CD4-positive, CD25-positive, alpha-beta regulatory T cell (primary cell): ENCODE measurements around the gene CAND2. TPM values are rescaled to one million over a fixed set of nuclear protein-coding genes. Genes with fewer than 3 reads are reported as not detected.
"Not testable (repeated sequence)": the region's sequence is repeated elsewhere in the genome, so short reads cannot be mapped to it uniquely, and the experiment has no call there.

Experiments
- ATAC-seq, 2 donors: fragments of 150-1000 bp; cut with Tn5 transposase; one replicate each; pipeline ENCODE4 v1.10.0; 2021; ENCODE audit warnings: low read depth in 2 of 2, moderate number of reproducible peaks in 2 of 2, moderate library complexity in 1 of 2
- DNase-seq, 3 donors: peaks; one replicate each; pipeline versions ENCODE4 v3.0.0 to v3.0.0-alpha.2; 2012 to 2022; ENCODE audit warnings: mixed read lengths in 1 of 3
- H3K27ac ChIP-seq: one replicate; pipeline ENCODE4 v1.7.0; 2013; ENCODE audit warnings: mild to moderate bottlenecking, low read length; ENCODE audit not compliant: insufficient read depth, poor library complexity, severe bottlenecking
- H3K27me3 ChIP-seq: one replicate; pipeline ENCODE4 v1.7.0; 2013; ENCODE audit warnings: low read length; ENCODE audit not compliant: control insufficient read depth, insufficient read depth
- H3K36me3 ChIP-seq: one replicate; pipeline ENCODE4 v1.7.0; 2013; ENCODE audit warnings: mild to moderate bottlenecking, low read length, moderate library complexity; ENCODE audit not compliant: control insufficient read depth, insufficient read depth
- H3K4me1 ChIP-seq: 2 replicates; pipeline ENCODE4 v1.7.0; 2013; ENCODE audit warnings: mild to moderate bottlenecking, low read length; ENCODE audit not compliant: insufficient read depth, control insufficient read depth, poor library complexity, severe bottlenecking
- H3K4me3 ChIP-seq: one replicate; pipeline ENCODE4 v1.7.0; 2013; ENCODE audit warnings: low read depth, mild to moderate bottlenecking, low read length, moderate library complexity
- H3K9me3 ChIP-seq, 2 experiments: 1 replicate in 1 of 2; 2 replicates in 1 of 2; pipeline ENCODE4 v1.7.0; 2013; ENCODE audit warnings: low read length in 2 of 2, mild to moderate bottlenecking in 1 of 2, moderate library complexity in 1 of 2; ENCODE audit not compliant: control insufficient read depth in 2 of 2
- H3K27ac Mint-ChIP-seq, 3 donors: one replicate each; pipeline ENCODE4 v1.8.0; 2020 to 2022; ENCODE audit warnings: mild to moderate bottlenecking in 3 of 3, mixed read lengths in 3 of 3, moderate library complexity in 2 of 3
- H3K27me3 Mint-ChIP-seq: one replicate; pipeline ENCODE4 v1.8.0; 2022; ENCODE audit warnings: mild to moderate bottlenecking, mixed read lengths
- H3K36me3 Mint-ChIP-seq: one replicate; pipeline ENCODE4 v1.8.0; 2020; ENCODE audit warnings: mixed read lengths
- H3K4me1 Mint-ChIP-seq, 4 donors: one replicate each; pipeline ENCODE4 v1.8.0; 2020 to 2022; ENCODE audit warnings: mixed read lengths in 4 of 4, mild to moderate bottlenecking in 1 of 4
- H3K4me3 Mint-ChIP-seq, 4 donors: one replicate each; pipeline ENCODE4 v1.8.0; 2020 to 2022; ENCODE audit warnings: mild to moderate bottlenecking in 4 of 4, mixed read lengths in 4 of 4, moderate library complexity in 3 of 4
- H3K9me3 Mint-ChIP-seq, 7 donors: one replicate each; pipeline ENCODE4 v1.8.0; 2020 to 2022; ENCODE audit warnings: mixed read lengths in 7 of 7, mild to moderate bottlenecking in 3 of 7, moderate library complexity in 2 of 7
- polyA plus RNA-seq, 4 donors: library from polyadenylated mRNA; unstranded; fragments of 300-500 nt; fragmentation: Illumina TruSeq; gene quantifications; one replicate each; pipeline ENCODE4 v1.2.3, GENCODE V29; 2021
- total RNA-seq: library from RNA; stranded (reverse); gene quantifications from one replicate; pipeline ENCODE4 v1.2.3, GENCODE V29; 2022

CAND2 gene
- total and polyA plus RNA-seq, 5 donors from 2014 or later = 0.63 to 0.98 (median 0.76) TPM

DNA sequence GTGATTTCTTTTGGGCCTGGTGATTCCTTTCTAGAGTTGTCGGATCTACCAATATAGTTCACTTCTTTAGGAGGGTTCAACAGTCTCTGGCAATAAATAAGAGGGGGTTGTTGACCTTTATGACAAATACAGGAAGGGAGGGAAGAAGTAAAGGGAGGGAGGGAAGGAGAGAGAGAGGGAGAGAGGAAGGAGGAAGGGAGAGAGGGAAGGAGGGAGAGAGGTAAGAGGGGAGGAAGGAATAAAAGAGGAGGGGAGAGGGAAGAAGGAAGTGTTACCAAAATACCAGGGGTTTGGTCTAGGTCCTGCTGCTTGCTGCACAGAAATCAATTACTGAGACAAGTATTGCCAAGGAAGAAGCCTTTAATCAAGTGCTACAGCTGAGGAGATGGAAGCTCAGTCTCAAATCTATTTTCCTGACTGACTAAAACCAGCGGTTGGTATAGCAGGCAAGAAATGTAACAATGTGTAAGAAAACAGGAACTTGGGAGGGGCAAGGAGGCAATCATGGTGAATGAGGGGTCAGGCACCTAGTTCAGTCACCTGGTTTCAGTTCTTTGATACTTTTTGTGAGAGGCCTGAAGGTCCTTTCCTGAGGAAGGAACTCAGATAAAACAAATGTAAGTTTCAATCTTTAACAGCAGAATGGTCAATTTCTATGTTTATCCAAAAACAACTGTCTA, 23.3 kb upstream of the CAND2 start:
- Mint-ChIP-seq H3K27ac (no peak overlapping the region), H3K36me3 (no peaks in the 10 kb centered on the region), H3K4me1 (peaks cover 0 to 10% (median 5%) of the 10 kb centered on the region in 4 donors), H3K9me3 (peaks cover 0 to 4% (median 0%) of the 10 kb centered on the region in 7 donors), H3K4me3 (no peak overlapping the region), H3K27me3 (peaks cover 21% of the 10 kb centered on the region)
- H3K36me3 ChIP-seq = no peaks in the 10 kb centered on the region
- H3K27me3 ChIP-seq = peaks cover 2% of the 10 kb centered on the region
- H3K4me3 ChIP-seq = no peak overlapping the region
- H3K4me1 ChIP-seq = no peaks in the 10 kb centered on the region
- H3K27ac ChIP-seq = no peak overlapping the region
- no peaks in the 10 kb centered on the region for H3K9me3 ChIP-seq
- DNase-seq = peak in 1 of 3 donors; percentile 41
- ATAC-seq = no peak

DNA sequence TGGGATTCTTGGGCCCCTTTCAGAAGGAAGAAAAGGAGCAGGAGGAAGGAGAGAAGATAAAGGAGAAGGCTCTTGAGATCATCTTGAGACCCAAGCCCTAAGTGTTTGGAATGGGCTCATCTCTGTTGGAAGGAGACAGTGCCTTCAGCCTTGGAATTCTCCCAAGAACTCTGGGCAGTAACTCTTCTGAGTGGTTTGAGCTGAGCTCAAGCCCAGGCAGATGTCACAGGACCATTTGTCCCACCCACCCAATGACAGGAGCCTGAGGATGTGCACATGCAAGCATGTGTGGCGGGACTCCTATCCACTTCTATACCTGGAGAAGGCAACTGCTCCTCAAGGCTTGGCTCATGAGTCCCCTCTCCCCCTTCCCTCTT, 22.8 kb upstream of the CAND2 start:
- H3K27ac Mint-ChIP-seq = no peak overlapping the region
- Histone ChIP-seq H3K9me3 (no peaks in the 10 kb centered on the region), H3K4me1 (no peaks in the 10 kb centered on the region), H3K4me3 (no peak overlapping the region), H3K27ac (no peak overlapping the region), H3K36me3 (no peaks in the 10 kb centered on the region), H3K27me3 (peaks cover 2% of the 10 kb centered on the region)
- no peaks in the 10 kb centered on the region for H3K36me3 Mint-ChIP-seq
- DNase-seq (no peak), ATAC-seq (no peak)
- peaks cover 0 to 10% (median 5%) of the 10 kb centered on the region in 4 donors for H3K4me1 Mint-ChIP-seq
- H3K27me3 Mint-ChIP-seq = peaks cover 21% of the 10 kb centered on the region
- H3K4me3 Mint-ChIP-seq = no peak overlapping the region
- peaks cover 0 to 4% (median 0%) of the 10 kb centered on the region in 7 donors for H3K9me3 Mint-ChIP-seq

DNA sequence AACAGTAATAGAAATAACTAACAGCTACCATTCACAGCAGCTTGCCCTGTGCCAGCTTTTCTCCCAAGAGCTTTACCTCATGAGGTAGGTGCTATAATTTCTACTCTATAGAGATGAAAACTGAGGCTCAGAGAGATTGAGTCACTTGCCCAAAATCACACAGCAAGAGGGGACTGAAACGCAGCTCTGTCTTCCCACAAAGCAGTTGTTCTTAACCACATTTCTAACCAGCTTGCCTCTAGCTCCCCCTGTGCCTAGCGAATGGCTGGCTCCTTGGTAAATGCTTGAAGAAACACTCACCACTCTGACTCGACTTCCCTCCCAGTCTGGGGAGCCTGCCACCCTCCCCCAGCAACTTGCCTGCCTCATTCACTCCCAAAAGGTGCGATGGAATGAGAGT, 21.9 kb upstream of the CAND2 start:
- peaks cover 0 to 4% (median 0%) of the 10 kb centered on the region in 7 donors for H3K9me3 Mint-ChIP-seq
- H3K9me3 ChIP-seq = no peaks in the 10 kb centered on the region
- no peak overlapping the region for H3K4me3 Mint-ChIP-seq
- H3K27ac Mint-ChIP-seq = no peak overlapping the region
- no peak for DNase-seq
- H3K4me3 ChIP-seq = no peak overlapping the region
- H3K4me1 Mint-ChIP-seq = peaks cover 0 to 10% (median 5%) of the 10 kb centered on the region in 4 donors
- no peak overlapping the region for H3K27ac ChIP-seq
- peaks cover 21% of the 10 kb centered on the region for H3K27me3 Mint-ChIP-seq
- H3K36me3 ChIP-seq = no peaks in the 10 kb centered on the region
- no peaks in the 10 kb centered on the region for H3K36me3 Mint-ChIP-seq
- H3K27me3 ChIP-seq = peaks cover 2% of the 10 kb centered on the region
- ATAC-seq = no peak
- H3K4me1 ChIP-seq = no peaks in the 10 kb centered on the region

GRCh38 chr3:12775226-12775625, 21.3 kb upstream of the CAND2 start:
- H3K4me3 Mint-ChIP-seq = no peak overlapping the region
- Histone ChIP-seq H3K27ac (no peak overlapping the region), H3K4me1 (no peaks in the 10 kb centered on the region), H3K27me3 (peaks cover 2% of the 10 kb centered on the region), H3K4me3 (no peak overlapping the region), H3K36me3 (no peaks in the 10 kb centered on the region), H3K9me3 (no peaks in the 10 kb centered on the region)
- H3K9me3 Mint-ChIP-seq = peaks cover 0 to 4% (median 0%) of the 10 kb centered on the region in 7 donors
- ATAC-seq (no peak), DNase-seq (no peak)
- H3K36me3 Mint-ChIP-seq = no peaks in the 10 kb centered on the region
- no peak overlapping the region for H3K27ac Mint-ChIP-seq
- H3K27me3 Mint-ChIP-seq = peaks cover 21% of the 10 kb centered on the region
- H3K4me1 Mint-ChIP-seq = peaks cover 0 to 10% (median 5%) of the 10 kb centered on the region in 4 donors

GRCh38 chr3:12775970-12776369, 20.5 kb upstream of the CAND2 start:
- H3K36me3 ChIP-seq, H3K27ac Mint-ChIP-seq, H3K9me3 ChIP-seq, ATAC-seq, H3K36me3 Mint-ChIP-seq, H3K4me3 Mint-ChIP-seq, H3K9me3 Mint-ChIP-seq, H3K4me1 ChIP-seq, H3K27ac ChIP-seq, DNase-seq, H3K27me3 ChIP-seq, H3K4me3 ChIP-seq: not testable (repeated sequence)
- Mint-ChIP-seq H3K4me1 (peaks cover 0 to 10% (median 5%) of the 10 kb centered on the region in 4 donors), H3K27me3 (peaks cover 21% of the 10 kb centered on the region)

- no peaks in the 10 kb centered on the region for H3K36me3 Mint-ChIP-seq
- no peak overlapping the region for H3K4me3 ChIP-seq
- peaks cover 23% of the 10 kb centered on the region for H3K27me3 Mint-ChIP-seq
- no peaks in the 10 kb centered on the region for H3K9me3 ChIP-seq
- H3K36me3 ChIP-seq = no peaks in the 10 kb centered on the region
- ATAC-seq = no peak
- no peaks in the 10 kb centered on the region for H3K4me1 ChIP-seq
- H3K4me3 Mint-ChIP-seq = no peak overlapping the region
- peaks cover 4% of the 10 kb centered on the region for H3K27me3 ChIP-seq
- H3K4me1 Mint-ChIP-seq = peaks cover 0 to 10% (median 5%) of the 10 kb centered on the region in 4 donors
- H3K27ac Mint-ChIP-seq = no peak overlapping the region
- DNase-seq = no peak
- H3K27ac ChIP-seq = no peak overlapping the region
- peaks cover 0 to 4% (median 0%) of the 10 kb centered on the region in 7 donors for H3K9me3 Mint-ChIP-seq
These were observed 19.3 kb upstream of the CAND2 start for GRCh38 chr3:12777171-12777570.

- H3K27ac ChIP-seq = no peak overlapping the region
- H3K4me3 ChIP-seq = no peak overlapping the region
- no peaks in the 10 kb centered on the region for H3K4me1 ChIP-seq
- no peaks in the 10 kb centered on the region for H3K9me3 Mint-ChIP-seq
- H3K4me3 Mint-ChIP-seq = no peak overlapping the region
- no peaks in the 10 kb centered on the region for H3K36me3 ChIP-seq
- no peaks in the 10 kb centered on the region for H3K9me3 ChIP-seq
- H3K4me1 Mint-ChIP-seq = no peaks in the 10 kb centered on the region
- DNase-seq (no peak), ATAC-seq (no peak)
- H3K27ac Mint-ChIP-seq = no peak overlapping the region
- H3K27me3 ChIP-seq = peaks cover 7% of the 10 kb centered on the region
- H3K36me3 Mint-ChIP-seq = no peaks in the 10 kb centered on the region
- H3K27me3 Mint-ChIP-seq = peaks cover 28% of the 10 kb centered on the region
These were observed 15.7 kb upstream of the CAND2 start for GRCh38 chr3:12780751-12781150.

DNA sequence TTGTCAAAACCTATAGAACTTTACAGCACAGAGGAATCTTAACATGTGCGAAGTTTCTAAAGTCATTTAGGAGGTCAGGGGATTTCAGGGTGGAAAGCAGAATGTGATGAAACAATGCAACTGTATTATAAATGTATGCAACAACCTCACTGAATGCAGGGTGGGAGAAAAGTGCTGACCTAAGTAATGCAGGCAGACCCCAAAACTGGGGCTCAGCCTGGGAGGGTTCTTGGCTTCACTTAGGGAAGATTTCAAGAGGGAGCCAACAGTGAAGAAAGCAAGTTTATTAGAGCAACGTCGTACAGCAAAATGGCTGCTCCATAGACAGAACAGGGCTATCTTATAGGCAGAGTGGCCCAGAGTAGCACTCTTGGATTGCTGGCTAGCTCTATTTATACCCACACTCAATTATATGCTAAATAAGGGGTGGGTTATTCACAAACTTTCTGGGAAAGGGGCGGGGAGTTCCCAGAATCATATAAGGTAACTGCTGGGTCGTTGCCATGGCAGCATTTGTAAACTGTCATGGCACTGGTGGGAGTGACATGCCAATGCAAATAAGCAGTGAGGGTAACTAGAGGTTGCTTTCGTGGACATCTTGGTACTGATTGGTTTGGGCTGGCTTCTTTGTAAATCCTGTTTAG, 14.2 kb upstream of the CAND2 start:
- peak overlapping the region in 1 of 3 donors; percentile 30 for H3K27ac Mint-ChIP-seq
- H3K27ac ChIP-seq = no peak overlapping the region
- DNase-seq (peak in 1 of 3 donors; percentile 26), ATAC-seq (no peak)
- no peaks in the 10 kb centered on the region for H3K4me1 ChIP-seq
- H3K4me3 ChIP-seq = no peak overlapping the region
- H3K4me3 Mint-ChIP-seq = no peak overlapping the region
- no peaks in the 10 kb centered on the region for H3K4me1 Mint-ChIP-seq
- H3K36me3 ChIP-seq = no peaks in the 10 kb centered on the region
- H3K27me3 ChIP-seq = peaks cover 7% of the 10 kb centered on the region
- no peaks in the 10 kb centered on the region for H3K9me3 ChIP-seq
- H3K27me3 Mint-ChIP-seq = peaks cover 37% of the 10 kb centered on the region
- no peaks in the 10 kb centered on the region for H3K9me3 Mint-ChIP-seq
- H3K36me3 Mint-ChIP-seq = no peaks in the 10 kb centered on the region
